GM12873 (cell line): Measurements from ENCODE around the gene BDKRB2.

Source experiments
- TF ChIP-seq, protein P1 (sequence below): IDR thresholded peaks from 2 replicates; pipeline ENCODE4 v1.5.1; 2012; ENCODE audit warnings: low read depth, mild to moderate bottlenecking, moderate library complexity, low read length, control low read depth; ENCODE audit not compliant: insufficient read depth; ENCODE audit errors: missing control alignments

Gene BDKRB2

DNA sequence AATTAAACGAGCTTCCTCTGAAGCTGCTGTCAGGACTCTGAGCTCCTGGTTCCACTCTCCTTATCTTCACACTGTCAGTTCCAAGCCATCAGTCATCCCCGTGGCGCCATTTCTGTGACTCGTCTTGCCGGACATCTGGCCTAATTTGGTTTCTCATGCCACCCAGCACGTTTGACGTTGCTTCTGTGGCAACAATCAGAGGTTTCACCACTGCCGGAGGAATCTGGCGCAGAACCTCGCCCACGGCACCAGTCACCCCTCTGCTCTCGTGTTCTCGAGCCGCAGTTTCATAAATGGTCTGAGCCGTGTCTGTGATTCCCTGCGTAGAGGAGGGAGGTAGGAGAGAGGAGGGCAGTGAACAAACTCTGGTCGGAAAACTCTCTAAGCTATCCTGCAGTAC lies 81.0 kb downstream of the BDKRB2 start:
- TF ChIP-seq, protein P1, sequence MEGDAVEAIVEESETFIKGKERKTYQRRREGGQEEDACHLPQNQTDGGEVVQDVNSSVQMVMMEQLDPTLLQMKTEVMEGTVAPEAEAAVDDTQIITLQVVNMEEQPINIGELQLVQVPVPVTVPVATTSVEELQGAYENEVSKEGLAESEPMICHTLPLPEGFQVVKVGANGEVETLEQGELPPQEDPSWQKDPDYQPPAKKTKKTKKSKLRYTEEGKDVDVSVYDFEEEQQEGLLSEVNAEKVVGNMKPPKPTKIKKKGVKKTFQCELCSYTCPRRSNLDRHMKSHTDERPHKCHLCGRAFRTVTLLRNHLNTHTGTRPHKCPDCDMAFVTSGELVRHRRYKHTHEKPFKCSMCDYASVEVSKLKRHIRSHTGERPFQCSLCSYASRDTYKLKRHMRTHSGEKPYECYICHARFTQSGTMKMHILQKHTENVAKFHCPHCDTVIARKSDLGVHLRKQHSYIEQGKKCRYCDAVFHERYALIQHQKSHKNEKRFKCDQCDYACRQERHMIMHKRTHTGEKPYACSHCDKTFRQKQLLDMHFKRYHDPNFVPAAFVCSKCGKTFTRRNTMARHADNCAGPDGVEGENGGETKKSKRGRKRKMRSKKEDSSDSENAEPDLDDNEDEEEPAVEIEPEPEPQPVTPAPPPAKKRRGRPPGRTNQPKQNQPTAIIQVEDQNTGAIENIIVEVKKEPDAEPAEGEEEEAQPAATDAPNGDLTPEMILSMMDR: no peak

DNA sequence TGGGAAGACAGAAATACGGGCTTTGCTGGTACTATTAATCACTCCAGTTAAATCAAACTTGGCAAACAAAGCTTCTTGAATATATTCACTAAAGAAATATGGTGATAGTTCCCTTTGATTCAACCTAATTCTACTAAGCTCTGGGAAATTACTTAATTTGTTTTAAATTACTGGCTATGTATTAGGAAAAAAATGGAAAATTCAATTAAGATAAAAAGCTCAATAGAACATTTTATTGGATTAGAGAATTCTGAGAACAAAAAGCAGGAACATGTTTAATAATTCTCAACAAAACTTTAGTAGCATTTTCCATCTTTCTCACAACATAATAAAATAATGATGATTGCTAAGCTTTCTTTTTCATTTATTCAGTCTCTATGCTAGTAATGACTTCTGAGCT lies 81.6 kb downstream of the BDKRB2 start:
- TF ChIP-seq, protein P1: no peak

DNA sequence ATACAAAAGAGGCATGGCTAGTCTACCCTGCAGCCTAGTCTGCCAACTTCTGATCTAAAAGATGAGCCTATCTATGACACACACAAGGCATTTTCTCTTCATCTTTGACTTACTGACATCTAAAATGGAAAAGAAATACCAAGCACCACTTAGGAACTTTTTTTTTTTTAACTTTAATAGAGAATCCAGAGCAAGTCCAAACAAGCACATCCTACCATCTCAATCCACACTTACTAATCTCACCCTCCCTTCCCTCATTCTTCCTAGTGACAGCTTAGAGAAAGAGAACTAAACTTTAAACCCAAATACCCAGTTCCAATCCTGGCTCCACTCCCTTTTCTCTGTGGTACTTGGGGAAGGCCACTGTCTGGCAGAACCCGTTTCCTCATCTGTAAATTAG lies 83.2 kb downstream of the BDKRB2 start:
- TF ChIP-seq, protein P1: no peak
